ENCODE measurements around the gene LGALS12.

DNA sequence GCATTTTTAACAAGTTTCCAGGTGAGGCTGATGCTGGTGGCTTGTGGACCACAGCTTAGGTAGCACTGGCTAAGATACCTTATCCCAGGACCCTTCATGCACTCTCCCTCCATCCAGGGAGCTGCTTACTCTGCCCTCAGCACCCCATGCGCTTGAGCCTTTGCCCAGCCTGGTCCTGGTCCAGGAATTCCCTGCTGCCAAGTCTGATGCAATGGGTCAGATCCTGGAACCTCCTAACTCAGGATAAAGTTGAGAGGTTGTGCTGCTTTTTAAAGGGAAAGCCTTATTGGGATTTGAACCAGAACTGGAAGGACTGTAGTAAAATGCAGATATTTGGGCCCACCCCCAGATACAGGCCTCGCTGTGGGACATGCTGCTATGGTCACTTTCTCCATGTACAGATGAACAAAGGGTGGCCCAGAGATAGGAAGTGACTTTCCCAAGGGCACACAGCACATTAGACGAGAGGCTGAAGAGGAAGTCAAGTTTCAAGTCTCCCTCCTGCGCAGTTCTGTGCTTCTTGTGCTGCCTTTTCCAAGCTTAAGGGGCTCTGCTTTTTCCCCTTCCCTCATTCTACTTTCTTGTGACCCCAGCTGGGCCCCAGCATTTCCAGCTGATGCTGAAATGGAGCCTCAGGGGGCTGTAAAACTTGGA is 824 bp upstream of the LGALS12 start:
- TF ChIP-seq CTCF (IDR thresholded peaks at IDR 0.05; ENCODE audit: insufficient read depth, low read length, poor library complexity, severe bottlenecking) (no peak), EZH2phosphoT487 (conservative IDR thresholded peaks at IDR 0.05; ENCODE audit: low read length) (no peak)

Data from SU-DHL-6 (cell line).